ENCODE results near the gene NCKAP5L.

The NCKAP5L gene

DNA sequence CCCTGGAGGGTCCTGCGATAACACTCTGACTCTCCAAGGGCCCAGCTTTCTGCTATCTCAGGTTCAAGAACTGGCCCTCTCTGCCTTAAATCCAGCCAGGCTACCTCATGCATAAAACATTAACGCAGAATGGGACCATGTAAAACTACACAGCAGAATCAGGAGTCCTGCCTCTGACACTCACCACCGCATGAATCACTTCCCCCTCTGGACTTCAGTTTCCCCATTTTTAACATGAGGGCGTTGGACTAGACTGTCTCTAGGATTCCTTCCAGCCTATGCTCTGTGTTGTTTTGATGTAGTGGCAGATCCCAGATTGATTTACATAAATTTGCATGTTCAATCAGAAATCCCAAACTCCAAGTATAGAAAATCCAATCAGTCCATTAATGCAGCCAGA is 3.3 kb downstream of the NCKAP5L start:
- DNase-seq (ENCODE audit: low read depth in 2 of 2) = no peak

DNA sequence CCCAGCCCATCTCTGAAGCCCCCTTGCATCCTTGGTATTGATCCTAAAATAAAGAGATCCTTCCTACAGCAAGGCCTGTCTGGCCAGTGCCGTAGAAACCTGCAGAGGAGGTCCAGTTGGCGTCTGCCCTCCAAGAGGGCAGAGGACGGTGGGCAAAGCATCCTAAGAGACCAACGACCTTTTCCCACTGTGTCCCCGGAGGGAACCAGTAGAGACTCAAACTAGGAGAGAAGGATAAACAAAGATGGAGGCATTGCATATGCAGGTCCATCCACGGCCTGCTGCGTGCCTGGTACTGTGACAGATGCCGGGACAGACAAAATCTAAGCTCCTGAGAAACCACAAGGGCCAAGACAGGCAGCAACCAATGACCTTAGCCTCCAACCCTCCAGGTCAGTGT is 3.8 kb downstream of the NCKAP5L start:
- no peak for DNase-seq (ENCODE audit: low read depth in 2 of 2)

DNA sequence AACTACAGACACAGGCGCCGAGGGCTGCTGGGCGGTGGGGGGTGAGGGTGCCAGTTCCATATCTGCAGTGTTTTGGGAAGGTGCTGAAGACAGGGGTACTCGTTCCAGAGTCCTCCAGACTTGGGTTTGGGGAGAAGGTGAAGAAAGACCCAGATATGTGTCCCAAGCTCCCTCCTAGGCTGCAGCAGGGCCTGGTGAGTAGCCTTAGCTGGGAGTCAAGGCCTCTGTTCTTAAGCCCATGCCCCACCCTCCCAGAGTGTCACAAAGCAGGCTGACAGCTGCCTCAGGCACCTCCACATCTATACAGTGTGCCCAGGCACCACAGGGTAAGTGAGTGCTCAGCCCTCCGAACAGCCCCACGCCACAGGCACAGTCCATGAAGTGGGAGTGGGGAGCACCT is 4.3 kb downstream of the NCKAP5L start:
- DNase-seq (ENCODE audit: low read depth in 2 of 2) = no peak

DNA sequence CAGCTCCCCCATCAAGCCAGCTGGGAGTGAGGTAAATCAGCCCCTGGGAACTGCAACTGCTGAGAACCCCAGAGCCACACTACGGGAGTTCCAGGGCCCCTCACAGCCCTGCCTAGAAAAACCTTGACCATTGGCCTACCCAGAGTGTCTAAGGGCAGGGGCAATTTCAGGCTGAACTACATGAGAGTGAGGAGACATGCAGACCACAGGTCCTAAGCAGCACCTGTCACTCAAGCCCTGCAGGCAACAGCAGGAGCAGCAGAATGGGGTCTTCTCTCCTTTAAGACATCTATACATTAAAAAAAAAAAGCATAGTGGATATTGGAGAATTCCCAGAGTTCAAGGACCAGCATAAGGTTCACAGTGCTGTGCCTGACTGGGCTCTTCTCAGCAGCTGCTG is 4.9 kb downstream of the NCKAP5L start:
- DNase-seq (ENCODE audit: low read depth in 2 of 2) = no peak

DNA sequence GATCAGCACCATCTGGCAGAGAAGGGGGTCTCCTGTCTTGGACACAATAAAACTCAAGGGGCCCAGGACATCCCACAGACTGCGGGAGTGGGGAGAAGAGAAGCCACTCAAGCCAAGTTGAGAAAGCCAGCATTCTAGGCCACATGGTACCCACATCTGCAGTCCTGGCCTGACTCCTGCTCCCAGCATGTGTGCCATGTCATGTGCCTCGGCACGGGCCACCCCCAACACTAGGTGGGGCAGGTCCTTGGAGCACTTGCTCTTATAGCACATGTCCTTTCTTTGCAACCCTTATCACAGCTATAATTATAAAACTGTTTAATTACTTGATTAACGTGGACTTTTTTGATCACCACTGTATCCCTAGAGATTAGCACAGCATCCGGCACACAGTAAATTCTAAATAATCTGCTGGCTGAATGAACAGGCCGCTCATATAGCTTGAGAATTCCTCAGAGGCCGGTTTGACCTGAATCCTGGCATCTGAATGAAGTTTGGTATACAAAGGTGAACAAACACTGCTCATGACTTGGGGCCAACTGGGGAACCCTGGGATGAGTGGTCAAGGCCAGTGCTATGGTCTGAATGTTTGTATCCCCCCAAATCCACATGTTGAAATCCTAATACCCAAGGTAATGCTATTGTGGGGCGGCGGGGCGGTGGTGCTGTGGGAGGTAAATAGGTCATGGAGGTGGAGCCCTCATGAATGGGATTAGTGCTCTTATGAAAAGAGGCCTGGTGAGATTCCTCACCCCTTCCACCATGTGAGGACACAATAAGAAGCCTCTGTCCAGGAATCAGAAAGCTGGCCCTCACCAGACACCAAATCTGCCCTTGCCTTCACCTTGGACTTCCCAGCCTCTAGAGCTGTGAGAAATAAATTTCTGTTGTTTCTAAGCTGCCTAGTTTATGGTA is 6.6 kb downstream of the NCKAP5L start:
- DNase-seq (ENCODE audit: low read depth in 2 of 2) = no peak

DNA sequence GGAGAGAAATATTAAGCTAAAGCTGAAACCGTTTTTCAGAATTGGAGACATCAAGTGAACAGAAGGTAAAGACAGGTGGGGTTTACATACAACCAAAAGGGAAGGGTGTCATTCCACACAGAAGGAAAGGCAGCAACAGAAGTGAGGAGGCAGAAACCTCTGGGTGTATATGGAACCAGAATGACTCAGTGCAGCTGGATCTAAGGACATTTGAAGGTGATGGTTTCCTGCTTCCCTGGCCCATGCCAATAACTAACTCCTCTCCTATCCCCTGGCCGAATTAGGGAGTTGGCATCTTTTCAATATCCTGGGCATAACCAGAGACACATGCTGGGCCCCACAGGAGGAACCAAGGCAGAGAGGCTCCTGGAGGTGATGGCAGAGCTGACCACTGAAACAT is 8.4 kb downstream of the NCKAP5L start:
- no peak for DNase-seq (ENCODE audit: low read depth in 2 of 2)

DNA sequence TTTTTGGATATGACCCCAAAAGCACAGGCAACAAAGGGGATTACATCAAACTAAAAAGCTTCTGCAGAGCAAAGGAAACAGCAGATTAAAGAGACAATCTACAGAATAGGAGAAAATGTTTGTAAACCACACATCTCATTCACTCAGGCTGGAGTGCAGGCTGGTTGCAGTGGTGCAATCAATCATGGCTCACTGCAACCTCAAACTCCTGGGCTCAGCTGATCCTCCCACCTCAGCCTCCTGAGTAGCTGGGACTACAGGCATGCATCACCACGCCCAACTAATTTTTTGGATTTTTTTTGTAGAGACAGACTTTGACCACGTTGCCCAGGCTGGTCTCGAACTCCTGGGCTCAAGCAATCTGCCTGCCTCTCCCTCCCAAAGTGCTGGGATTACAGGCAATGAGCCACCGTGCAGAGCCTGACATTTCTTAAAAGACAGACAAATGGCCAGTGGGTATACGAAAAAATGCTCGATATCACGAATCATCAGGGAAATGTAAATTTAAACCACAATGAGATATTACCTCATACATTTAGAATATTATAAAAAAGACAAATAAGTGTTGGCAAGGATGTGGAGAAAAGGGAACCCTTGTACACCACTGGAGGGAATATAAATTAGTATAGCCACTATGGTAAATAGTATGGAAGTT is 9.8 kb downstream of the NCKAP5L start:
- DNase-seq (ENCODE audit: low read depth in 2 of 2) = no peak

DNA sequence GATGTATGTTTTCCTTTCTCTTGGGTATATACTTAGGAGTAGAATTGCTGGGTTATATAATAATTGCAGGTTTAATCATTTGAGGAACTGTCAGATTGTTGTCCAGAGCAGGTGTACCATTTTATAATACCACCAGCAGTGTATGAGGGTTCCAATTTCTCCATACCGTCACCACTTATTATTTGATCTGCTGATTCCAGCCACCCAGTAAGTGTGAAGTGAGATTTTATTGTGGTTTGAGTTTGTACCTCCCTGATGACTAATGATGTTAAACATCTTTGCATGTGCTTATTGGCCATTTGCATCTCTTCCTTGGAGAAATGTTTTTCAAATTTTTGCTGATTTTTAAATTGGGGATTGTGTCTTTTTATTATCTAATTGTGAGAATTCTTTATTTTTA is 15.1 kb downstream of the NCKAP5L start:
- no peak for DNase-seq (ENCODE audit: low read depth in 2 of 2)

DNA sequence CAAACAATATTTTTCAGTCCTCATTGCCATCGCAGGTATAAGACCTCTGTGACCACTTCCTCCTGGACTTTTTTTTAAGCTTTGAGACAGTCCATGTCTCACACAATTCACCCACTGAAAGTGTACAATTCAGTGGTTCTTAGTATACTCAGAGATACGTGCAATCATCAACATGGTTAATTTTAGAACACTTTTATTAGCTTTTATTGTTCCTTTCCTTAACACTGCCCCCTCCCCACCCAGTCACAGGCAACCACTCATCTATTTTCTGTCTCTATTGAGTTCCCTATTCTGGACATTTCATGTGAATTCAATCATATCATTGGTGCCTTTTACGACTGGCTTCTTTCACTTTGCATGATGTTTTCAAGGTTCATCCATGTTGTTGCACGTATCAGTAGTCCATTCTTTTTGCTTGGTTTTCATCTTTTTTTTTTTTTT is 16.2 kb downstream of the NCKAP5L start:
- DNase-seq (ENCODE audit: low read depth in 2 of 2) = no peak

DNA sequence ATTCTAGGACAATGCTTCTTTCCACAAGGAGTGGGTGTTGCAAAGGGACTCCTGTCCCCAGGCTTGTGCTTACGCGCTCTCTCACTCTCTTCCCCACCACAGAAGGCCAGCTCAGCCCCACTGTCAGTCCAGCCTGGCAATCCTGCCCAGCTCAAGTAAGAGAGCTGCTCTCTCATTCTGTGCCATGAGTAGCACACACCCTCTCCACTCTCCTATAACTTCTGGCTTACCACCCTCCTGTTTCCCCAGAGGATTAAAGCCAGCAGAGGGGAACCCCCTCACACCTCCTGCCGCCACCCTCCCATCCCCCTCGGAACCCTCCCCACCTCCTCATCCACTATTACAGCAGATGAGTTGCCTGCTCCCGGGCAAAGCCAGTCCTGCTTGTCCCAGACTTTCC is 17.1 kb downstream of the NCKAP5L start:
- DNase-seq (ENCODE audit: low read depth in 2 of 2) = no peak

DNA sequence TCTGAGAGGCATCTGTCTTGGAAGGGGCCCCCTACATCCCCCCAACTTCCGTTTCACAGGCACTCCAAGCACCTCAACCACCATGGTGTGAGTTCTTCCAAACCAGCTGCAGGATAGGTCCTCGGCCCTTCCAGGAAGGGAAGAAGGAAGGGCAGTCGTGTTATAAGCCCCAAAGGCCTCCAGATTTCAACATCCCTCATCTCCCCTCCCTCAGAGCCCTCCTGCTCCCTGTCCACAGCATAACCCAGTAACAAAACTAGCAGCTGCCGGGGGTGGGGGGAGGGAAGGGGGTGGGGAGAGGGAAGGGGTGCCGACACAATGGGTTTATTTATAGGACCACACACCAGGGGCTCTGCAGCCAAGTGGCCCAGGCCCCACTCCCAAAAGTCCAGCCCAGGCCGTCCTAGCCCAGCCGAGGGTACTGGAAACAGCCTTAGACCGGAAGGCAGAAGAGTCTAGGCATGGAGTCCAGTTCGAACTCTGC is 18.3 kb downstream of the NCKAP5L start:
- no peak for DNase-seq (ENCODE audit: low read depth in 2 of 2)

DNA sequence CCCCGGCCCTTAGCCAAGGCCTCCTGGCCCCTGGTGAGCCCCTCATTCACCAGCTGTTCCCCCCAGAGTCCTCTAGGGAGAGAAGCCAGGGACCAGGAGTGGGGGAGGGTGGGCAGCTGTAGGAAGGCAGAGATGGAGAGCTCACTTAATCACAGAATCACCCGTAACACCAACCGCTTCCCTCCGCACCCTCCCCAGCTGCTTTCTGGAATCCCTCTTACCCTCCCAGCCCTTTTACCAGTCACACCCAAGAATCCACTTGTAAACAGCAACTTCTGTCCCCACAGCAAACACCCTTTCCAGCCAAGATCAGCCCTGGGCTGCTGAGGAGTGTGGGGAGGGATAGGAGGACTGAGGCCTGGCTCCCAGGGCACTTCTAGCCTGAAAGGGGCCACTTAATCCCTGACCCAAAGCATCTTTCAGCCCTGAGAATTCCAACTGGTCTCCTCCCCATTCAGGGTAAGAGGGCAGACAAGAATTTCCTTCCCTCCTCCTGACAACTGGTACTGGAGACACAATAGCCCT is 18.8 kb downstream of the NCKAP5L start:
- no peak for DNase-seq (ENCODE audit: low read depth in 2 of 2)

DNA sequence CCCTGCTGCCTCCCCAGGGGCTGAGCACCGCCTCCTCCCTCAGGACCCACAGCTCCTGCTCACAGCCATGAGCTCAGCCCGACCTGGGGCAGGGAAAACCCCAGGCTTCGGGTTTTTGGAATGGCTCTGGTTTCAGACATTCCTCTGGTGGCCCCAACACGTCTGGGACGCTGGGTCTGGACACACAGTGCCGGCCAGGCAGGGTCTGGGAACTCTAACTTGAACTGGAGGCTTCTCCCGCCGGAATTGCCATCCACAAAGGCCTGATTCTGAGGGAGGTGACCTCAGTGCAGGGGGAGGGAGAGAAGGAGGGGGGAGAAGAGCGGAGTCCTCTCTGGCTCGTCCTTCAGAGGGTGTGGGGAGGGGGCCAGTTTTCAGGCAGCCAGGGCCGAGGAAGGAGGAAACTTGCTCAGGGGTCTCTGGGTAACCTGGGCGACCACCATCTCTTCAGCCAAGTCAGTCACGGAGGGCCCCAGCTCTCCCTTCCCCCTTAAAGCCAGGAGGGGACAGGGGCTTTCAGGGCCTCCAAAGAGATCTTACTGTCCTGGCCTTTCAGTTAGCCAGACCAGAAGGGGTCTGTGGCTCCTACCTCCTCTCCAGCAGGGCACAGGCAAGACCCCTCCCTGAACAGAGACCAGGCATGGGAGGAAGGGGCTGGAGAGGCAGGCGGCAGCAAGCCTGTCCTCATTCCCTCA is 19.4 kb downstream of the NCKAP5L start:
- DNase-seq (ENCODE audit: low read depth in 2 of 2) = no peak

DNA sequence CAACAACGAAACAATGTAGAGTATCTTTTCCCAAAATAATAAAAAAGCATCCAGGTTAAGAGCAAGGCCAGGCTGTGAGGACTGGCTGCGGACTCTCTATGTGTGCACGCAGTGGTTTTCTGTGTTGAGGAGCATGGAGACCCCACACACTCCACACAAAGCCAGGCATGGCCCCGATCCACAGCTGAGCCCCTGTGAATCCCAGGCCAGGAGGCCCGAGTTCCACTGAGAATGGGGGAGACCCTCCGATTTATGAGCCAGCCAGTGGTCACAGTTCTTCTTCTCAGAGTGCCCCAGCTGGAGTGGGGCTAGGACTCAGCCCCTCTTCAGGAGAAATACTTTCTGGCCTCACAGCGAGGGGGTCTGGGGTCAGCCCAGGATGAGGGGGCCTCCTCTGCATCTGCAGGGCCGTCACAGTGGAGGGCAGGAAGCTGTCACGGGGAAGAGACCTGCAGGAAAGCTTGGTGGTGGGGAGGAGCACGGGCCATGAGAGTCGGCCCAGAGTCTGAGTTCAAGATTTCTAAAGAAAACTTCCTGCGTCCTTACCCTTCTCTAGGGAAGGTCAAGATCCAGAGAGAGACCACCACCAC is 20.1 kb downstream of the NCKAP5L start:
- no peak for DNase-seq (ENCODE audit: low read depth in 2 of 2)

DNA sequence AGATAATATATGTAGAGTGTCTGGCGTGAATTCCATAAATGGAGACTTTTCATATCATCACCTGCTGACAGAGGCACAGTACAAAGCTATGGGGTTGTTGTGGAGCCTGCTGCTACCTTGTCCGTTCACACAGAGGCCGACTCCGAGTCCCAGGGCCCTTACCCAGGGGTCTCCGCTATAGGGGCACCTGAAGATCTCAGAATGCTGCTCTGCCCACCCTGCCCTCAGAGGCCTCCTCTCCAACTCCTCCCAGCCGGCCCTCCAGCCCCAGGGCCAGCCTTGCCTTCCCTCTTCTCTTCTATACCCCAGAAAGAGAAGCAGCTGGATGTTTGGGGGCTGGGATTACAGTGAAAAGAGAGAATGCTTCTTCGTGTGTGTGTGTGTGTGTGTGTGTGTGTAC is 21.3 kb downstream of the NCKAP5L start:
- no peak for DNase-seq (ENCODE audit: low read depth in 2 of 2)

DNA sequence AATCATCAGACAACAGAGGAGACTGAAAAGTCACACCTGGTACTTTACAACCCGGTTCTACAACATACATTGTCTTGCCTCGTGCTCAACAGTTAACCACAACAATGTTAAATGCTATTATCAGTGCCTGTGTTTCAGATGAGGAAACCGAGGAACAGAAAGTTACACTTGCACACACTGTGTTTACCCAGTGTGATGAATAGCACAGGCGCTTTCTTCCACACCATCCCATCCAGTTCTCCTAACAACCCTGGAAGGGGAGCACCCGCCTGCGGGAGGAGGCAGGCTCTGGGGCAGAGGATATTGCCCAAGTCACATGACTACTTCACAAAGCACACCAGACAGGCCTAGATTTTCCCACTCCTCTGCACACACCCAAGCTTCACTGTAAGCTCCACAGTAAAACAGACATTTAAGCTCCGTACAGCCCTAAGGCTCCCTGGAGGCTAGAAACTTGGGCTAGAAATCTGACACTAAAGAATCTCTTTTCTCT is 21.8 kb downstream of the NCKAP5L start:
- DNase-seq (ENCODE audit: low read depth in 2 of 2) = no peak

DNA sequence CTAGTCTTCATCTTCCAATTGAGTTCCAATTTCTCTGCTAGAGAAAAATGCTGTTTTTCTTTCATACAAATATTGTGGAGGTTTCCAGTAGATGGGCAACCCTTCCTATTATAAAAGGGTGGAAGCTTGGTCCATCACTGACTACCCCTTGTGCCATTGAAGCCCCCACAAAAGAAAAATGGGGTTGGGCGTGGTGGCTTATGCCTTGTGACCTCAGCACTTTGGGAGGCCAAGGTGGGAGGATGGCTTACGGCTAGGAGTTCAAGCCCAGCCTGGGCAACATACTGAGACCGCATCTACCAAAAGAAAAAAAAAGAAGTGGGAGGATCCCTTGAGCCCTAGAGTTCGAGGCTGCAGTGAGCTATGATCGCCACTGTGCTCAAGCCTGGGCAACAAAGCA is 22.8 kb downstream of the NCKAP5L start:
- DNase-seq (ENCODE audit: low read depth in 2 of 2) = no peak

DNA sequence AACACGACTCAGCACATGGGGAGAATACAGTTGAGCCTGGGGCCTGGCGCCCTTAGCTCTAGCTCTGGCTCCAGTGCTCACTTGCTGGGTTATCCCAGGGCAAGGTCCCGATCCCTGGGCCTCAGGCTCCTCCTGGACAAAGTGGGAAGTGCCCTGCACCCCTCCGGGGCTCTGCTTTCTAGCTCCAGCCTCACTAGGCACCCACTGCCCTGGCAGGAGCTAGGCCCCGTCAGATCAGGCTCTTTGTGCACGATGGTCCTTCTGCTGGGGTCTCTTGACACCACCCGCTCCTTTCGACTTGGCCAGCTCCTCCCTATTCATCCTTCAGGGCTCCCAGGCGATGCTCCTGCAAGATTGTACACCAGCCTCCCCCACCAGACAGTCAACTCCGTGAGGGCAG is 23.4 kb downstream of the NCKAP5L start:
- no peak for DNase-seq (ENCODE audit: low read depth in 2 of 2)

DNA sequence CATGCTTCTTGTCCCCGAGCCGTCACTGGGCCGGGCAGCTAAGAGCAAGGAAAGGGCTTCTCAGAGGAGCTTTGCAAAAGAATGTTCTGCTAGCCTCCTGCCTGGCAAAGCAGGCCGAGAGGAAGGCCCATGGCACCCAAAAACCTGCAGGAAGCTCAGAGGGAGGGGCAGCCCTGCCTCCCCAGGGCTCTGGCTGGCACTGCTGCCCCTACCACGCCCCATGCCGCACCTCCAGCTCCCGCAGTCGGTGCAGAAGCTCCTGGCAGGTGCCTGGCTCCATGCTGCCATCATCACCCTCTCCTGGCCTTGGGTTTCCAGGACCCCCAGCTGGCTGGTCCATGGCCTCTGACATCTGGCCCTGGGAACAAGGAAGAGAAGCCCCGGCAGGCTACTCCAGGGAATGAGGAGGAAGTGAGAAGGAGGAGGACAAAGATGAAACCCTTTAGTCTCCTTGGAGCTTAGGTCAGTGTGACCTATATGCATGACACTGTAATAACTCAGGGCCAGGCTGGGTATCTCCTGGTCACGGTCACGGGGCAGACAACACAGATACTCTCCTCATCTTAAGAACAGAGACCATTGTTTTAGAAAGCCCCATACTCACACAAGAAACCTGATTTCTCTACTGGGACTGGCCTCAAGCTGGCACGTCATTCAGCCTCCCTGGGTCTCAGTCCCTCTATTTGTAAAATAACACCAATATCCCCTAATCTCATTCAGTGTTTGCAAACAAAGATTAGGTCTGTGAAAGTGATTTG is 24.3 kb downstream of the NCKAP5L start:
- DNase-seq (ENCODE audit: low read depth in 2 of 2) = no peak

DNA sequence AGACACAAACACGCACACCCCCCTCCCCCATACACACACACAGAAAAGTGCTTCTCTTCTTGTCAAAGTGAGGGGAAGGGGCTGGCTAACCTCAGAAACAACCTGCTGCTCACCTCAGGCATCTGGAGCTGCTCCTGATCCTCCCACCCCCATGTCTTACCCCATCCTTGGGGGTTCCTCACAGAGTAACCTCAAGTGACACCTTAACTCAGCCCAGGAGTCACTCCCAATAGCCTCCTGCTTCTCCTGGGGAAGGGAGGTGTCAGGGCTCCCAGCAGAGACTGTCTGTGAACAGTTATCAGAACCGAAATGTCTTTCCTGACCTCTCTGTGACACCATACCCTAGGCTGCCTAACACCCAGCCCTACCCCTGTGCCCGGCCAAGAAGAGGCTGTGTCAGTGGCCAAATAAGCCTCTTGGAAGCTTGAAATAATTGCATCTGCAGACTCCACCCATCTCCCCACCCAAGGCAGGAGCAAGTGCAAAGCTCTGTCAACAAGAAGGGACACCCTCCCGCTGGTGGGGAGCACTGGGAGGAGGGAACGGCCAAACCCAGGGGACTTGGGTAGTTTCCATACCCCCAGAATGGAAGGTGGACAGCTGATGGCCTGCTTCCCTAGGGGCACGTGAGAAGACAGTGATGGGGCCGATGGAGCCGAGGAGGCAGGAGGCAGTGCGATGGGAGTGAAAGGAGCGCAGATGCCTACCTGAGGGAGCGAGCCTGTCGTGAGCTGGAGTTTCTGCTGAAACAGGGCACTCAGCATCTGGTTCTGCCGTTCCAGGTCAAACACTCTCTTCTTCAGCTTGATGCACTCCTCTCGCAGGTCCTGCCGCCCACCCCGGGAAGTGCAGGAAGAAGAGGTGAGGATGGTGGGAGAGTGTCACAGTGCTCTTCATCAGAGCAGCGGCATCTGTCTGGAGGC is 26.8 kb downstream of the NCKAP5L start:
- DNase-seq (ENCODE audit: low read depth in 2 of 2) = no peak

All from stimulated activated CD8-positive, alpha-beta memory T cell treated with anti-CD3 and anti-CD28 coated beads, Interleukin-2, amount 100 ng/mL, for 1 hour (primary cell).